HG02763 (cell line): ENCODE data around the gene DOHH.

Source experiments
- ATAC-seq: cut with Tn5 transposase; IDR thresholded peaks from one replicate; pipeline ENCODE4 v1.9.1; 2021; ENCODE audit warnings: mild to moderate bottlenecking, moderate library complexity; ENCODE audit not compliant: unreplicated experiment

Gene DOHH

GRCh38 chr19:3500429-3501101 is at the start of gene DOHH:
Gene DOHH (minus strand): TSS chr19:3500674. CDS start chr19:3496814, 3,860 bp downstream.
- peak; percentile 84 for ATAC-seq

DNA sequence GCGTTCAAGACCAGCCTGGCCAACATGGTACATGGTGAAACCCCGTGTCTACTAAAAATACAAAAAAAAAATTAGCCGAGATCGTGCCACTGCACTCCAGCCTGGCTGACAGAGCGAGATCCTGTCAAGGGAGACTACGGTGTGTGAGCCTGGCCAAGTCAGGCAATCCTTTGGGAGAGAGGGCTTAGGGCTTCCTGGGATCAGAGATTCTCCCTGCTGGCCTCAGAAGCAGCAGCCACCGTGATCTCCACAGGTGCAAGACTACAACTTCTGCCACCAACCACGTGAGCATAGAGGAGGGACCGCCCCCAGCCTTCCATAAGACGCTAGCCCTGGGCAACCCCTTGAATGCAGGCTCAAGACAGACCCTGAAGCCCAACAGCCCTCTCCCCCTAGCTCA is 49.3 kb upstream of the DOHH start:
- no peak for ATAC-seq

- no peak for ATAC-seq
Measured at GRCh38 chr19:3548606-3549005, 48.1 kb upstream of the DOHH start.

DNA sequence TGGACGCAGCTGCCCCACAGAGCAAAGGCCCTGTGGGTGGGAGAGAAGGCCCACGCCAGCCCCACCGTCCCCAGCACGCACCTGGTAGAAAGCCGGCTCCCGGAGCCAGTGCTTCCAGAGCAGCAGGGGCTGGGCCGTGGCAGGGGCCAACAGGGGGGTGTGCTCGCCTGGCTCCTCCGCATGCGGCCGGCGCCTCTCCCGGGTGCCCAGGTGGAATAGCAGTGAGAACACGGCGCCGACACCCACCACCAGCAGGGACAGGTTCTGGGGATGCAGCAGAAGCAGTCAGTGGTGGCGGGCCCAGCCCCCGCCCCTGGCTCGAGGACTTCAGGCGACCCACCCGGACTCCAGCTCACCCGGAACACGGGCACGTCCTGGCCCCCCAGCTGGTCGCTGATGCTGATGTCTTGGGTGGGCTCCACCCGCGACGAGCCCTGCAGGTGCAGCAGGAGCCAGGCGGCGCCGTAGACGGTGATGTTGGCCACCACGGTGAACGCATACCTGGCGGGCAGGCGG is 47.4 kb upstream of the DOHH start:
- ATAC-seq, result no peak

- ATAC-seq, result no peak
Measured at GRCh38 chr19:3547301-3547731, 46.8 kb upstream of the DOHH start.

- no peak for ATAC-seq
Measured at GRCh38 chr19:3546119-3546518, 45.6 kb upstream of the DOHH start.

GRCh38 chr19:3545669-3546034 is 45.2 kb upstream of the DOHH start:
- ATAC-seq, result no peak

GRCh38 chr19:3544742-3545668 is 44.5 kb upstream of the DOHH start:
- ATAC-seq, result no peak

- no peak for ATAC-seq
Measured at GRCh38 chr19:3544058-3544376, 43.5 kb upstream of the DOHH start.

DNA sequence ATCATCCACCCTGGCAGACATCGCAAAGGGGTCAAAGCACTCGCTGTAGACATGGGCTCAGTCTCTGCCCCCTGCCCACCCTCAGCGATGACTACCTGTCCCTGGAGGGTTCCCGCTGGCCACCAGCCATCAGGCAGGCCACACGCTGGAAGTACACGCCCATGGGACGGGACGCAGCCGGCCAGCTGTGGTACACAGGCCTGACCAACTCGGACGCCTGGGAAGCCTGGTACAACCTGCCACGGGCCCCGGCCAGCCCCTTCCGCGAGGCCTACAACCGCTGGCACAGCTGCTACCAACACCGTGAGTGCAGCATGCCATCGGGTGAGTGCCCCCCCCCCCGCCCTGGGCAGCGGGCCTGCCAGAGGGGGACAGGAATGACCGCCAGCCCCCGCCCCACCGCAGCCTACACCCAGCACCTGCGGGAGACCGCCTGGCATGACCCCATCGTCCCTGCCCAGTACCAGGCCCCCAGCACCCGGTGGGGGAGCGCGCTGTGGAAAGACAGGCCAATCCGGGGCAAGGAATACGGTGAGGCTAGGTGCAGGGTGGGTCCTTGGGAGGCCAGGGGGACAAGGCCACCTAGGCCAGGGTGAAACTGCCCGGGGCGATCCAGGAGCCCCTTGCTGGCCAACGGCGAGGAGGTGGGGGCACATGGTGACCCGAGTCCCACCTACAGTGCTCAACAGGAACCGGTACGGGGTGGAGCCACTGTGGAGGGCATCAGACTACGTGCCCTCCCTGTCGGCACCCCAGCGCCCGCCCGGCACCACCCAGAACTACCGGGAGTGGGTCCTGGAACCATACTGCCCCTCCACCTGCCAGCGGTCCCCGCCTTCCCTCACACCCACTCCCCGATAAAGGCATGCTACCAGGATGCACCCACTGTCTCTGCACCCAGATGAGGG is 42.9 kb upstream of the DOHH start:
- ATAC-seq, result no peak

GRCh38 chr19:3539756-3540118 is 39.3 kb upstream of the DOHH start:
- ATAC-seq, result no peak

DNA sequence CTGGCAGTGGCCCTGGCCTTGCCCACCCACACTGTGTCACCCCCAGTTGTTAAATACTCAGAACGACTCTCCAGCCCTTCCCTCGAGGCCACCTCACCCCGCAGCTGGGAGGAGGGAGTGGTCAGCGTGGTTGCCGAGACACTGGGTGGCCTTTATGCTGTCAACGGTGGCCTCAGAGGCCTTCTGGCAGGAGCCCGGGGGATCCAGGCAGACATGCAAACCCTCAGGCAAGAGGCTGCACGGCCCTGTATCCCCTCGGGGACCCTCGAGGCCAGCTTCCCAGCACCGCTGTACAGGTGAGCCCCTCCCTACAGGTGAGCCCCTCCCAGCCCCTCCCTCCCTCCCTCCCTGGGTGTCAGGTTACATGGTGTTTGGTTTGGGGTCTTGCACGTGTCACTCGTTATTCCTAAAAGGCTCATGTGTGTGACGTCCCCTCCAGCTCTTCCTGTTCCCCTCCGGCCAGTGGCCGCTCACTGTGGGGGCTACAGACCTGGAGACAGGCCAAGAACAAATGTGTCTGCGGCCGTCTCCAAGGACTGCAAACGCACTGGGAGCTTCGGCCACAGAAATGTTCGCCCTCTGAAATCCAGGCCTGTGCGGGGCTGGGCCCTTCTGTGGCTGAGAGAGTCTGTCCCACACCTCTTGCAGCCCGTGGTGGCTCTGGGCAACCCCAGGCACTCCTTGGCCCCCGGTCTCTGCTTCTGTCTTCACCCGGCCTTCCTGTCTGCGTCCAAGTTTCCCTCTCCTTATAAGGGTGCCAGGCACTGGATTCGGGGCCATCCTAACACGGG is 38.7 kb upstream of the DOHH start, which contains the start of gene TEKTIP1:
TSS of gene TEKTIP1 (plus strand) at position 210 of the 791 bp plus-strand sequence. CDS start at position 214, 4 bp downstream.
- ATAC-seq, result no peak

- ATAC-seq, result no peak
Measured at GRCh38 chr19:3538258-3538929, 37.9 kb upstream of the DOHH start.

DNA sequence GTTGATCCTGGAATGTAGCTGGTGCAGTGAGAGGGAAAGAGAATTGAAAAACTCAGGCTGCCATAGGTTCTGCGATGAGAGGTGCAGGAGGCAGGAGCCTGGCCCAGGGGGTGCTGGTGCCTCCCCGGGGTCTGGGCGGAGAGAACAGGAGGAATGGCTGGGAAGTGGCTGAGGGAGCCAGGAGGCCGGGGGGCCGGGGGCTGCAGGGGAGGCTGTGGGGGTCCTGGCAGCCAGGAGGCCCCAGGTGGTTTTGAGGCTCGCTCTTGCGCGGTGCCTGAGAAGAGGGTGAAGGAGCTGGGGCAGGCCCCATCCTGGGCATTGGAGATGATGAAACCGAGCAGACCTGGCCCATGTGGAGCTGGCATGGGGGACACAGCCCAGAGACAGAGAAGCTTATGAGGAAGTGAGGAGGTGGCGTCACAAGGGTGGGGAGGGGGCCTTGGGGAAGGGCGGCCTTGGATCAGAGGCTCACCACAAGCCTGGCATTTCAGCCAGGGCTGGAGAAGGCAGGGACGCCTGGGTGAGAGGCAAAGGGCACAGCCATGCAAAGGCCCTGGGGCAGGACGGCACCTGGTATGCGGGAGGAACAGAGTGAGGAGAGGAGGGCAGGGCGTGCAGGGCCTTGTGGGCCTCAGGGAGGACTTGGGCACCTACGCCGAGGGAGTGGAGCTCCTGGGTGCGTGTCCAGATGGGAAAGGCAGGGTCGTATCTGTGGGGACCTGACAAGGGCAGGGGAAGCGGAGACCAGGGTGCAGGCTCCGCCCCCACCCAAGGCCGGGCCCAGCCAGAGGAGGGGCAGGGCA is 37.2 kb upstream of the DOHH start:
- no peak for ATAC-seq

DNA sequence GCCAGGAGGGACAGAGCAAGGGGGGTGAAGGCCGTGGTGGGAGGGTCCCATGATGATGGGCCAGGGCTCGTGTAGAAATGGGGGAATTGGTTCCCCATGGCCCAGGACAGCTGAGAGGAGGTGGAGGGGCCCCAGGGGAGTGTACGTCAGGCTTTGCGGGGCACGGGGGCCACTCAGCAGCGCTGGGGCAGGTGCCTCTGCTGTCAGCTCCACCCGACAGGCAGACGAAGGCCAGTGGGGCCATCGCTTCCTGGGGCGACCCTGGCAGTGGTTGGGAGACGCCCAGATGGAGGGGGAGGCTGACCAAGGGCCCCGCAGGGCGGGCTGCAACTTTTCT is 36.6 kb upstream of the DOHH start:
- no peak for ATAC-seq

GRCh38 chr19:3536429-3537100 is 36.1 kb upstream of the DOHH start:
- no peak for ATAC-seq

GRCh38 chr19:3535981-3536380 is 35.5 kb upstream of the DOHH start:
- no peak for ATAC-seq

DNA sequence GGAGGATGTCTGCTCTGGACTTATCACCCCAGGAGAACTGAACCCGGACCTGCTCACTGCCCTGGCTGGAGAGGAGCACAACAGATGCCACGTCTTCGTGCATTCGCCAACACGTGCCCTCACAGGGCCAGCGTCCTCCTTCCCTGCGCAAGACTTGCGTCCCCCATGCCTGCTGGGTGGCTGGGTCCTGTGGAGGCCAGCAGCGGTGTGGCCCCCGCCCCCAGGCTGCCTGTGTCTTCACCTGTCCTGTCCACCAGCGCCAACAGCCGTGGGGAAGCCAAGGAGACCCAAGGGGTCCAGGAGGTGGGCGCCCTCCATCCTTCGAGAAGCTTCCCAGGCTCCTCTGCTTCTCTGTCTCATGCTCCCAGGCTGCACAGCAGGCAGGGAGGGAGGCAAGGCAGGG is 35.1 kb upstream of the DOHH start:
- no peak for ATAC-seq

DNA sequence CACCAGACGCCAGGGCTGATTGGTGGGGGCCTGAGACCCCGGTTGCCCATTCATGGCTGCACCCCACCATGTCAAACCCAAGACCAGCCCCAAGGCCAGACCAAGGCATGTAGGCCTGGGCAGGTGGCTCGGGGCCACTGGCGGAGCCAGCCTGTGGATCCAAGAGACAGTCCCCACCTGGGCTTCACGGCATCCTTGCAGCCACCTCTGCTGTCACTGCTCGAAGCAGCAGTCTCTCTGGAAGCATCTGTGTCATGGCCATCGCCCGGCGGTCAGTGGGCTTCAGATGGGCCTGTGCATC is 34.7 kb upstream of the DOHH start:
- no peak for ATAC-seq
